OCI-LY3 (cell line): ENCODE measurements around the gene ZMYM3.

Experiments used
- EZH2phosphoT487 ChIP-seq: fragments of 200-600 bp; shearing (Covaris generic); IDR thresholded peaks from 2 replicates; pipeline ENCODE4 v1.6.1; 2018; ENCODE audit warnings: antibody characterized with exemption, mixed run types, low read depth
- TF ChIP-seq, protein P1 (sequence below): fragments of 200-600, 300-600 bp; sonication (generic); IDR thresholded peaks from 2 replicates; pipeline ENCODE4 v1.5.1; 2014; ENCODE audit warnings: antibody characterized with exemption, low read length, low read depth

DNA sequence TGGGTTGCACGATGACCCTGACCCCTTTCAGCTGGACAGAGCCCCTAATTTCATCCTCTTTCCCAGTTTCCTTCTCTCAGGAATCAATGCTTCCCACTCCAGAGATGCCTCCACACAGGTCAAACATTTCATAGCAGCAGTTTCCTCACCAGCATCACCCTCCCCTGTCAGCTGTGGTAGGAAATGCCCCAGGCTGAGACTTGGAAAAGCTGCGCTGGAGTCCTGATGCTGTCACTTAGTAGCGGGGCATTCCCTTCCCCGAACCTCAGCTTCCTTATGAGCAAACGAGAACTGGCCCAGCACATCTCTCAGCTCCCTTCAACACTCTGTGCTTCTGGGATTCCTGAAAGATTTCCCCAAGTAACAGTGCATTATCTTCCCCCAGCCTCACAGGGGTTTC, 28.3 kb downstream of the ZMYM3 start:
- TF ChIP-seq, protein P1, sequence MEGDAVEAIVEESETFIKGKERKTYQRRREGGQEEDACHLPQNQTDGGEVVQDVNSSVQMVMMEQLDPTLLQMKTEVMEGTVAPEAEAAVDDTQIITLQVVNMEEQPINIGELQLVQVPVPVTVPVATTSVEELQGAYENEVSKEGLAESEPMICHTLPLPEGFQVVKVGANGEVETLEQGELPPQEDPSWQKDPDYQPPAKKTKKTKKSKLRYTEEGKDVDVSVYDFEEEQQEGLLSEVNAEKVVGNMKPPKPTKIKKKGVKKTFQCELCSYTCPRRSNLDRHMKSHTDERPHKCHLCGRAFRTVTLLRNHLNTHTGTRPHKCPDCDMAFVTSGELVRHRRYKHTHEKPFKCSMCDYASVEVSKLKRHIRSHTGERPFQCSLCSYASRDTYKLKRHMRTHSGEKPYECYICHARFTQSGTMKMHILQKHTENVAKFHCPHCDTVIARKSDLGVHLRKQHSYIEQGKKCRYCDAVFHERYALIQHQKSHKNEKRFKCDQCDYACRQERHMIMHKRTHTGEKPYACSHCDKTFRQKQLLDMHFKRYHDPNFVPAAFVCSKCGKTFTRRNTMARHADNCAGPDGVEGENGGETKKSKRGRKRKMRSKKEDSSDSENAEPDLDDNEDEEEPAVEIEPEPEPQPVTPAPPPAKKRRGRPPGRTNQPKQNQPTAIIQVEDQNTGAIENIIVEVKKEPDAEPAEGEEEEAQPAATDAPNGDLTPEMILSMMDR: no peak
- no peak for TF ChIP-seq EZH2phosphoT487
